ENCODE measurements around the gene ANKS1A. TPM values are rescaled to one million over a fixed set of nuclear protein-coding genes. Genes with fewer than 3 reads are reported as not detected.

The ANKS1A gene
- total and polyA plus RNA-seq, 2 of the 4 experiments (the other 2 are of a cell fraction), result 7.2 to 7.5 TPM

GRCh38 chr6:34888514-34888856, 570 bp upstream of the ANKS1A start:
- in situ Hi-C loops (cut with MboI; ENCODE audit: low sequenced_read_pairs), result no loop called here

More at GRCh38 chr6:34888514-34888856, 570 bp upstream of the ANKS1A start:
- CTCF ChIA-PET, result interaction anchor here (0.6 to 1.2 kb wide), 2 partner anchors 245 to 251 kb away, joined by 3 read pairs; no protein-coding TSS in a partner anchor
- TF ChIP-seq MAFK (IDR thresholded peaks at IDR 0.05; ENCODE audit: low read depth, low read length) (no peak), BHLHE40 (IDR thresholded peaks at IDR 0.05; ENCODE audit: low read depth, low read length) (no peak), RAD21 (IDR thresholded peaks at IDR 0.05; ENCODE audit: low read length) (no peak), MXI1 (IDR thresholded peaks at IDR 0.05; ENCODE audit: borderline replicate concordance, low read depth, low read length) (no peak), RFX5 (IDR thresholded peaks at IDR 0.05; ENCODE audit: low read depth, low read length) (no peak), FOS (IDR thresholded peaks at IDR 0.05; ENCODE audit: low read depth, low read length) (no peak)
- TF ChIP-seq, protein P1, sequence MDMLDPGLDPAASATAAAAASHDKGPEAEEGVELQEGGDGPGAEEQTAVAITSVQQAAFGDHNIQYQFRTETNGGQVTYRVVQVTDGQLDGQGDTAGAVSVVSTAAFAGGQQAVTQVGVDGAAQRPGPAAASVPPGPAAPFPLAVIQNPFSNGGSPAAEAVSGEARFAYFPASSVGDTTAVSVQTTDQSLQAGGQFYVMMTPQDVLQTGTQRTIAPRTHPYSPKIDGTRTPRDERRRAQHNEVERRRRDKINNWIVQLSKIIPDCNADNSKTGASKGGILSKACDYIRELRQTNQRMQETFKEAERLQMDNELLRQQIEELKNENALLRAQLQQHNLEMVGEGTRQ (IDR thresholded peaks at IDR 0.05; ENCODE audit: low read depth, low read length), result no peak
- no peaks in the 10 kb centered on the region for H3K9me3 ChIP-seq (ENCODE audit: control insufficient read depth, insufficient read depth, low read length)
- intact Hi-C loops (cut with micrococcal nuclease), result loop anchor here (1.0 to 5.0 kb wide), 7 partner anchors 82 to 353 kb away; no protein-coding TSS in a partner anchor
- no TSS peak for BruUV-seq (replicated peaks)
- no peaks in the 10 kb centered on the region for H3K27me3 ChIP-seq (ENCODE audit: control insufficient read depth, insufficient read depth, low read length)
- peak overlapping the region; percentile 61 for H2BK5ac ChIP-seq (ENCODE audit: low read depth, low read length, poor library complexity, severe bottlenecking)
- H3K27ac ChIP-seq (ENCODE audit: insufficient read depth, low read length), result no peak overlapping the region
- DNase-seq (no peak), ATAC-seq (ENCODE audit: low read depth) (no peak)
- H3K4me2 ChIP-seq (ENCODE audit: low read depth, low read length), result peak overlapping the region; percentile 88
- WGBS, 2 experiments (ENCODE audit: extremely low coverage in 2 of 2, insufficient read length in 1 of 2), result no CpG with 5 or more reads among the region's 5 CpGs
- H2AK5ac ChIP-seq (ENCODE audit: low read depth, low read length), result no peak overlapping the region
- no peaks in the 10 kb centered on the region for H3K36me3 ChIP-seq (ENCODE audit: control insufficient read depth, insufficient read depth, low read length)
- 0 out of 2 replicates have a peak overlapping the region, but pooled peaks have one; percentile 37 for H3K9ac ChIP-seq (ENCODE audit: low read depth, low read length)
- H3K18ac ChIP-seq (ENCODE audit: low read depth, low read length), result no peak overlapping the region
- no peak overlapping the region for H3K23ac ChIP-seq (ENCODE audit: low read depth, low read length)
- no peaks in the 10 kb centered on the region for H3K4me1 ChIP-seq (ENCODE audit: control insufficient read depth, insufficient read depth, low read length)
- H2BK120ac ChIP-seq (ENCODE audit: low read depth, low read length), result no peak overlapping the region
- H4K5ac ChIP-seq (ENCODE audit: low read depth, low read length), result peak overlapping the region; percentile 32; the same call in 1 of the 2 replicates
- H3K9me1 ChIP-seq (ENCODE audit: insufficient read depth, low read length), result no peaks in the 10 kb centered on the region
- peak overlapping the region; percentile 95 for H2AFZ ChIP-seq (replicated peaks; ENCODE audit: low read length, poor library complexity)
- H4K20me1 ChIP-seq (ENCODE audit: insufficient read depth, low read length), result no peaks in the 10 kb centered on the region; the same call in 1 of the 2 replicates
- dilution Hi-C loops (cut with HindIII; ENCODE audit: low sequenced_read_pairs, unreplicated experiment), result no loop called here
- no peak overlapping the region for H4K91ac ChIP-seq (ENCODE audit: insufficient read depth, low read depth, low read length)
- H3K14ac ChIP-seq (replicated peaks; ENCODE audit: low read depth, low read length), result no peak overlapping the region
- POLR2A ChIA-PET (ENCODE audit: unreplicated experiment), result no interaction called here
- H2AK9ac ChIP-seq (replicated peaks; ENCODE audit: low read depth, low read length, poor library complexity), result peak overlapping the region; percentile 42
- no peak overlapping the region for H2BK20ac ChIP-seq (ENCODE audit: low read depth, low read length)
- H4K8ac ChIP-seq (ENCODE audit: low read depth in 2 of 2, low read length in 2 of 2), result peak overlapping the region; percentile 78 to 89; a peak in 3 of 4 replicates
- H2BK15ac ChIP-seq (ENCODE audit: low read depth, low read length), result no peak overlapping the region
- no peak overlapping the region for H3K56ac ChIP-seq (ENCODE audit: extremely low read depth, insufficient read depth, low read length)
- H3K4ac ChIP-seq (ENCODE audit: low read depth, low read length), result no peak overlapping the region
- H3K79me1 ChIP-seq (ENCODE audit: low read depth in 1 of 2, low read length in 2 of 2), result peaks cover 37 to 44% of the 10 kb centered on the region in 2 experiments
- H3K4me3 ChIP-seq (ENCODE audit: insufficient read depth, low read depth, low read length), result peak overlapping the region; percentile 80

All from IMR-90 (cell line).